GM21367 (cell line): Measurements from ENCODE around the gene ECHDC3.

Source experiments
- ATAC-seq: cut with Tn5 transposase; IDR thresholded peaks from one replicate; pipeline ENCODE4 v1.9.1; 2021; ENCODE audit not compliant: unreplicated experiment

The ECHDC3 gene

GRCh38 chr10:11808808-11809207 lies 66.6 kb downstream of the ECHDC3 start:
- no peak for ATAC-seq

DNA sequence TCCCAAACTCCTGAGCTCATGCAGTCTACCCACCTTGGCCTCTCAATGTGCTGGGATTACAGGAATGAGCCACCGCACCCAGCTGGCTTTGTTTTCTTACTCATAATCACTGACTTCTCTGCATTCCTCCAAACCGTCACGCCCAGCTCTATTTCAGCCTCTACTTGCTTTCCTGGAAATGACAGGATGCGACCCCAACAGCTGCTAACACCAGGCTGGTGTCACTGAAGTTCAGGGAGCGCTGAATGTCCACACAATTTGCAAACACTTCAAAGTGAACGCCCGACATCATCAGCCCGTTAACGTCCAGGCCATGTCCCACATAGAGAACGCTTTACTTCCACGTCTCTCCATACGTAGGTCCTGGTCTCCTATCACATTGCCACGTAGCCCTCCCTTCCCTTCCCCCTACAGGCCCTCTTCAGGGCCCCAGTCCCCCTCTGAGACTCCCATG lies 68.2 kb downstream of the ECHDC3 start:
- ATAC-seq = no peak

GRCh38 chr10:11810973-11811372 lies 68.8 kb downstream of the ECHDC3 start:
- ATAC-seq = no peak

GRCh38 chr10:11813177-11813576 lies 71.0 kb downstream of the ECHDC3 start:
- ATAC-seq = no peak
